GM10266 (cell line): Measurements from ENCODE around the gene SLC17A6.

Experiments used
- DNase-seq: peaks from one replicate; pipeline ENCODE4 v3.0.0; 2012; ENCODE audit errors: extremely low spot score
- CTCF ChIP-seq: IDR thresholded peaks from 2 replicates; pipeline ENCODE4 v1.5.1; 2012; ENCODE audit warnings: mild to moderate bottlenecking, low read depth; ENCODE audit not compliant: control insufficient read depth, insufficient read depth; ENCODE audit errors: missing control alignments

Gene SLC17A6

DNA sequence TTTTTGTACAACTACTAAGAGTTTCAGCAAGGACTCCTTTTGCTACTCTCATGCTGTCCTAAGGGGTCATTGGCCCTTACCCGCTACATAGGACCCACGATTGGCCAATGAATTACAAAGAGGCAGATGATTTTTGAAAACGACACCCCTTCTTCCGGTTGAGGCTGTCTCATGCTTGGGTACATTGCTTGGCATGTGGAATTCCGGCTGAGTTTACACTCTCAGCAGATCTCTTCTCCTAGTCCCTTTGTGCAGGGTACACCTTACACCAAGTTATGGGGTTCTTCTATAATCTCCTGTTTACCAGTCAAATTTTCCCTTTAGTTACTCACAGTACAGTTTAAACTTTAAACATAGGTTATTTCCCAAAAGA lies 52.1 kb downstream of the SLC17A6 start:
- no peak for DNase-seq
- TF ChIP-seq CTCF, result no peak

DNA sequence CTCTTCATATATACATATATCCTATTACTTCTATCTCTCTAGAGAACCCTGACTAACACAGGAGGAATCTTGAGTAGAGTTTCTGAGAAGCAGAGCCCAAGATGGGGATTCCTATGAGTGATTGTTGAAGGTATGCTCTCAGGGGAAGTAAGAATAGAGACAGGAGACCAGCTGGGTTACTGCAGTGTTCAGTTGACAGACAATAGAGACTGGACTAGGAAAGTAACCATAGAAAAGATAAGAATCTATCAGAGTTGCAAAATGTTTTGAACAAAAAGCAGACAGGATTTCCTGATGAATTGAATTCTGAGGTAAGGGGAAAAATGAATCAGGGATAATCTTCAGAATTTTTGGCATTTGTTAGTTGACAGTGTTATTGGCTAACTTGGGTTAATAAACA lies 54.4 kb downstream of the SLC17A6 start:
- TF ChIP-seq CTCF, result no peak

GRCh38 chr11:22405377-22405776 lies 67.2 kb downstream of the SLC17A6 start:
- TF ChIP-seq CTCF, result no peak
- no peak for DNase-seq

More for the DNA sequence above, 54.4 kb downstream of the SLC17A6 start:
- DNase-seq, result no peak

- no peak for TF ChIP-seq CTCF
- DNase-seq, result no peak
These were observed 69.1 kb downstream of the SLC17A6 start for GRCh38 chr11:22407267-22407666.

GRCh38 chr11:22407921-22408320 lies 69.7 kb downstream of the SLC17A6 start:
- no peak for TF ChIP-seq CTCF
- no peak for DNase-seq

DNA sequence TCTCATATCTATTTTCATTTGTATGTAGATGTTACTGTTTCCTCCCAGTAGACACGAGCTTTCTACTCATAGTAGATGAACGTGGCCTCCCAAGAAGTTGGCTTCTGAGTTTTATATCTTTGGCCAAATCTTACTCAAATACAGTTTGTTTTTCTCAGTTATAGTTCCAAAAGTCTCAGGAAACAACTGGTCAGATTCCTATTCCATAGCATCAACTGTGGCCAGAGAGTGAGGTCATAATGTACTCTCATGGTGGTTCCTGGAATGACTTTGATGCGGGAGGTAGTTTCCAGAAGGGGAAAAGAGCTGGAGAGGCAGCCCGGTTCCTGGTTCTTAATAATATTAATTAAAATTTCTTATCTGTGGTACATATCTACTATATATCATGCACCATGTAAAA lies 77.3 kb downstream of the SLC17A6 start:
- no peak for DNase-seq
- TF ChIP-seq CTCF, result no peak

GRCh38 chr11:22416462-22416861 lies 78.3 kb downstream of the SLC17A6 start:
- TF ChIP-seq CTCF, result no peak
- no peak for DNase-seq
